B cell (primary cell): ENCODE results near the gene EZH1.

Experiments used
- EZH2 ChIP-seq: IDR thresholded peaks from 2 replicates; pipeline ENCODE4 v1.6.1; 2012; ENCODE audit warnings: borderline replicate concordance, low read depth, mild to moderate bottlenecking, moderate library complexity, low read length; ENCODE audit not compliant: insufficient read depth, poor library complexity, severe bottlenecking
- TF ChIP-seq, protein P1 (sequence below): fragments of 200-600 bp; IDR thresholded peaks from one replicate; pipeline ENCODE4 v1.8.0; 2022; ENCODE audit warnings: antibody characterized with exemption, mild to moderate bottlenecking

DNA sequence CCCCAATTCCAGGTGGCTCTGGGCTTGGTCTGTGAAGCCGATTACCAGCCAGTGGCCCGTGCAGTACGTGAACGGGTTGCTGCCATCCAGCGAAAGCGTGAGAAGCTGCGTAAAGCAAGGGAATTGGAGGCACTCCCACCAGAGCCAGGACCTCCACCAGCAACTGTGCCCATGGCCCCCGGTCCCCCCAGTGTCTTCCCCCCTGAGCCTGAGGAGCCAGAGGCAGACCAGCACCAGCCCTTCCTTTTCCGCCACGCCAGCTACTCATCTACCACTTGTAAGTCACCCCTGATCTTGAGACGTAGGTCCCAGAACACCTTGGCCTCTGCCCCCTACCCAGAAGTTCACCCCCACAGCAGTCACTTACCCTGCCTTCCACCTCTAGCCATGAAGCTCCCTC is 42.4 kb upstream of the EZH1 start:
- TF ChIP-seq, protein P1, sequence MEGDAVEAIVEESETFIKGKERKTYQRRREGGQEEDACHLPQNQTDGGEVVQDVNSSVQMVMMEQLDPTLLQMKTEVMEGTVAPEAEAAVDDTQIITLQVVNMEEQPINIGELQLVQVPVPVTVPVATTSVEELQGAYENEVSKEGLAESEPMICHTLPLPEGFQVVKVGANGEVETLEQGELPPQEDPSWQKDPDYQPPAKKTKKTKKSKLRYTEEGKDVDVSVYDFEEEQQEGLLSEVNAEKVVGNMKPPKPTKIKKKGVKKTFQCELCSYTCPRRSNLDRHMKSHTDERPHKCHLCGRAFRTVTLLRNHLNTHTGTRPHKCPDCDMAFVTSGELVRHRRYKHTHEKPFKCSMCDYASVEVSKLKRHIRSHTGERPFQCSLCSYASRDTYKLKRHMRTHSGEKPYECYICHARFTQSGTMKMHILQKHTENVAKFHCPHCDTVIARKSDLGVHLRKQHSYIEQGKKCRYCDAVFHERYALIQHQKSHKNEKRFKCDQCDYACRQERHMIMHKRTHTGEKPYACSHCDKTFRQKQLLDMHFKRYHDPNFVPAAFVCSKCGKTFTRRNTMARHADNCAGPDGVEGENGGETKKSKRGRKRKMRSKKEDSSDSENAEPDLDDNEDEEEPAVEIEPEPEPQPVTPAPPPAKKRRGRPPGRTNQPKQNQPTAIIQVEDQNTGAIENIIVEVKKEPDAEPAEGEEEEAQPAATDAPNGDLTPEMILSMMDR = no peak
- no peak for TF ChIP-seq EZH2
